Measurements from ENCODE around the gene CYB5R3.
"Not testable (repeated sequence)": the region's sequence is repeated elsewhere in the genome, so short reads cannot be mapped to it uniquely, and the experiment has no call there.

Gene CYB5R3

GRCh38 chr22:42574046-42574445, 75.1 kb downstream of the CYB5R3 start:
- not testable (repeated sequence) for H3K4me3 ChIP-seq (ENCODE audit: insufficient read depth, low read depth, low read length); H3K9me3 ChIP-seq (ENCODE audit: control insufficient read depth, low read length); H3K4me1 ChIP-seq (ENCODE audit: control insufficient read depth, insufficient read depth, low read length); H3K27me3 ChIP-seq (ENCODE audit: control insufficient read depth, insufficient read depth, low read length, poor library complexity, severe bottlenecking); H3K27ac ChIP-seq (ENCODE audit: insufficient read depth, low read depth, low read length, poor library complexity, severe bottlenecking)
- peaks cover 18% of the 10 kb centered on the region for H3K36me3 ChIP-seq (ENCODE audit: control insufficient read depth, insufficient read depth, low read length)
- 100% methylated on average over 1 of the region's 1 CpG; no CpG with 5 or more reads in 1 of the 2 experiments for WGBS, 2 experiments

- H3K27ac ChIP-seq (ENCODE audit: insufficient read depth, low read depth, low read length, poor library complexity, severe bottlenecking); H3K4me1 ChIP-seq (ENCODE audit: control insufficient read depth, insufficient read depth, low read length); H3K36me3 ChIP-seq (ENCODE audit: control insufficient read depth, insufficient read depth, low read length); H3K27me3 ChIP-seq (ENCODE audit: control insufficient read depth, insufficient read depth, low read length, poor library complexity, severe bottlenecking); H3K9me3 ChIP-seq (ENCODE audit: control insufficient read depth, low read length); H3K4me3 ChIP-seq (ENCODE audit: insufficient read depth, low read depth, low read length): not testable (repeated sequence)
- 89 to 92% methylated on average over 12 of the region's 12 CpGs for WGBS, 2 experiments
Measured at GRCh38 chr22:42571068-42571467, 78.1 kb downstream of the CYB5R3 start.

- not testable (repeated sequence) for H3K27me3 ChIP-seq (ENCODE audit: control insufficient read depth, insufficient read depth, low read length, poor library complexity, severe bottlenecking); H3K27ac ChIP-seq (ENCODE audit: insufficient read depth, low read depth, low read length, poor library complexity, severe bottlenecking); H3K36me3 ChIP-seq (ENCODE audit: control insufficient read depth, insufficient read depth, low read length); H3K4me3 ChIP-seq (ENCODE audit: insufficient read depth, low read depth, low read length); H3K9me3 ChIP-seq (ENCODE audit: control insufficient read depth, low read length); H3K4me1 ChIP-seq (ENCODE audit: control insufficient read depth, insufficient read depth, low read length)
- WGBS, 2 experiments = 93% methylated on average over 9 of the region's 9 CpGs
Measured at GRCh38 chr22:42570580-42570979, 78.6 kb downstream of the CYB5R3 start.

GRCh38 chr22:42567950-42568349, 81.2 kb downstream of the CYB5R3 start:
- H3K36me3 ChIP-seq (ENCODE audit: control insufficient read depth, insufficient read depth, low read length); H3K4me3 ChIP-seq (ENCODE audit: insufficient read depth, low read depth, low read length); H3K27ac ChIP-seq (ENCODE audit: insufficient read depth, low read depth, low read length, poor library complexity, severe bottlenecking); H3K9me3 ChIP-seq (ENCODE audit: control insufficient read depth, low read length); H3K27me3 ChIP-seq (ENCODE audit: control insufficient read depth, insufficient read depth, low read length, poor library complexity, severe bottlenecking); H3K4me1 ChIP-seq (ENCODE audit: control insufficient read depth, insufficient read depth, low read length): not testable (repeated sequence)
- 74 to 76% methylated on average over 5 of the region's 6 CpGs for whole genome bisulfite sequencing, 2 experiments
